Measurements from ENCODE around the gene AQP6.

DNA sequence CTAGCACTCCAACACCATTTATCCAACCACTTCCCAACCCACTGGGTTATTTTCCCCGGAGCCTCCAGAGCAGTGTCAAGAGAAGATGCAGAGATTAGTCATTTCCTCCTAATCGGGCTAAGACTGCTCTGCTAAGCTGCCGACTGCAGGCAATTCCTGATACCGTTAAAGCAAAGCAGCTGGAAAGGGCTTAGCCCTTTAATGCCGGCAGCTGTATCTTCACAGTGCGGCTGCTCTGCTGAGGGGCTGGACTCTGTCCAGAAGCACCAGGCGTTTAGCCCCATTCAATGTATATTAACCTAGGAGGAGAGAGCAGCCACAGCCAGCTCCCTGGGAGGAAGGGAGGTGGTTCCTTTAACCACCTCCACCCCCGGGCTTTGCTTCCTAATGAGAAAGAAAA lies 11.1 kb downstream of the AQP6 start:
- TF ChIP-seq, protein P1, sequence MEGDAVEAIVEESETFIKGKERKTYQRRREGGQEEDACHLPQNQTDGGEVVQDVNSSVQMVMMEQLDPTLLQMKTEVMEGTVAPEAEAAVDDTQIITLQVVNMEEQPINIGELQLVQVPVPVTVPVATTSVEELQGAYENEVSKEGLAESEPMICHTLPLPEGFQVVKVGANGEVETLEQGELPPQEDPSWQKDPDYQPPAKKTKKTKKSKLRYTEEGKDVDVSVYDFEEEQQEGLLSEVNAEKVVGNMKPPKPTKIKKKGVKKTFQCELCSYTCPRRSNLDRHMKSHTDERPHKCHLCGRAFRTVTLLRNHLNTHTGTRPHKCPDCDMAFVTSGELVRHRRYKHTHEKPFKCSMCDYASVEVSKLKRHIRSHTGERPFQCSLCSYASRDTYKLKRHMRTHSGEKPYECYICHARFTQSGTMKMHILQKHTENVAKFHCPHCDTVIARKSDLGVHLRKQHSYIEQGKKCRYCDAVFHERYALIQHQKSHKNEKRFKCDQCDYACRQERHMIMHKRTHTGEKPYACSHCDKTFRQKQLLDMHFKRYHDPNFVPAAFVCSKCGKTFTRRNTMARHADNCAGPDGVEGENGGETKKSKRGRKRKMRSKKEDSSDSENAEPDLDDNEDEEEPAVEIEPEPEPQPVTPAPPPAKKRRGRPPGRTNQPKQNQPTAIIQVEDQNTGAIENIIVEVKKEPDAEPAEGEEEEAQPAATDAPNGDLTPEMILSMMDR (IDR thresholded peaks at IDR 0.05): no peak
- TF ChIP-seq ZFX (IDR thresholded peaks at IDR 0.05; ENCODE audit: borderline replicate concordance): no peak
